K562 (cell line): Measurements from ENCODE around the gene CST7. TPM values are rescaled to one million over a fixed set of nuclear protein-coding genes. Genes with fewer than 3 reads are reported as not detected.

Experiments
- ATAC-seq: fragments of 200-7000 bp; cut with Tn5 transposase; 3 replicates; pipeline ENCODE4 v1.9.1; 2020; ENCODE audit warnings: moderate library complexity
- BruUV-seq: library from RNA; stranded (reverse); fragments of 400-500 nt; replicated peaks from 2 replicates; lab custom pipeline; 2021; lab: Mats Ljungman, UMichigan
- CTCF ChIA-PET: fragments of 300-600 bp; formaldehyde crosslinking; extraction: SDS; loops from one replicate; lab custom pipeline; 2021; ENCODE audit warnings: low intra/inter-chr PET ratio; lab: Yijun Ruan, JAX
- POLR2A ChIA-PET: fragments of 300-600, 350-650 bp; sonication (Branson Sonifier 250); formaldehyde crosslinking; extraction: SDS; loops from one replicate; lab custom pipeline; 2021; ENCODE audit warnings: antibody characterized with exemption, inconsistent platforms; lab: Yijun Ruan, JAX
- DNase-seq, 4 experiments: peaks; one replicate each; pipeline versions ENCODE4 v3.0.0 to v3.0.0-alpha.2; 2011 to 2018; ENCODE audit warnings: low spot score in 3 of 4, mixed read lengths in 3 of 4; ENCODE audit errors: extremely low read depth in 1 of 4
- FAIRE-seq: peaks from 2 replicates; lab custom pipeline; 2011; peaks lifted over from hg19 to GRCh38; lab: Jason Lieb, UNC
- H2AFZ ChIP-seq: 2 replicates; pipeline ENCODE4 v1.6.0; 2011; ENCODE audit warnings: low read depth, low read length, control low read depth, inconsistent platforms
- H3K27ac ChIP-seq: fragments of 200-600 bp; 3 replicates; pipeline ENCODE4 v1.8.0; 2011; ENCODE audit warnings: low read depth, mild to moderate bottlenecking, control low read depth, inconsistent platforms, low read length, moderate library complexity, mixed read lengths; ENCODE audit errors: extremely low read depth
- H3K27me3 ChIP-seq, 2 experiments: fragments of 300-600 bp in 1 of 2; 2 replicates in 1 of 2; 3 replicates in 1 of 2; pipeline versions ENCODE4 v1.6.0 to v1.8.0; 2011; ENCODE audit warnings: inconsistent platforms in 2 of 2, low read length in 2 of 2, mild to moderate bottlenecking in 1 of 2, mixed read lengths in 1 of 2, moderate library complexity in 1 of 2; ENCODE audit not compliant: control insufficient read depth in 2 of 2, insufficient read depth in 2 of 2
- H3K36me3 ChIP-seq: fragments of 300-600 bp; 3 replicates; pipeline ENCODE4 v1.8.0; 2011; ENCODE audit warnings: mild to moderate bottlenecking, low read length, inconsistent platforms; ENCODE audit not compliant: control insufficient read depth, insufficient read depth
- H3K4me1 ChIP-seq, 2 experiments: fragments of 200-600 bp in 1 of 2; replicated peaks in 1 of 2; 2 replicates in 1 of 2; 3 replicates in 1 of 2; pipeline versions ENCODE4 v1.5.1 to v1.8.0; 2011; ENCODE audit warnings: inconsistent platforms in 2 of 2, low read length in 2 of 2, mild to moderate bottlenecking in 1 of 2, mixed read lengths in 1 of 2, moderate library complexity in 1 of 2; ENCODE audit not compliant: control insufficient read depth in 2 of 2, insufficient read depth in 2 of 2
- H3K4me2 ChIP-seq: 2 replicates; pipeline ENCODE4 v1.6.1; 2011; ENCODE audit warnings: low read length, control low read depth, inconsistent platforms, mixed read lengths; ENCODE audit not compliant: insufficient read depth
- H3K4me3 ChIP-seq: fragments of 200-600 bp; sonication (generic), shearing (Covaris generic); 2 replicates; pipeline ENCODE4 v1.5.1; 2016; ENCODE audit warnings: control low read depth, inconsistent platforms
- H3K79me2 ChIP-seq: fragments of 200-600 bp; 3 replicates; pipeline ENCODE4 v1.8.0; 2011; ENCODE audit warnings: low read length, inconsistent platforms; ENCODE audit not compliant: control insufficient read depth, insufficient read depth
- H3K9ac ChIP-seq, 2 experiments: 2 replicates each; pipeline versions ENCODE4 v1.6.0 to v1.6.1; 2011; ENCODE audit warnings: low read depth in 2 of 2, low read length in 2 of 2, control low read depth in 1 of 2, inconsistent platforms in 1 of 2, mild to moderate bottlenecking in 1 of 2, mixed read lengths in 1 of 2; ENCODE audit not compliant: insufficient read depth in 1 of 2
- H3K9me1 ChIP-seq: one replicate; pipeline ENCODE4 v1.6.0; 2011; ENCODE audit warnings: inconsistent platforms, mild to moderate bottlenecking, low read length, moderate library complexity; ENCODE audit not compliant: control insufficient read depth, insufficient read depth
- H3K9me3 ChIP-seq: replicated peaks from 2 replicates; pipeline ENCODE4 v1.5.1; 2011; ENCODE audit warnings: low read depth, low read length, inconsistent platforms; ENCODE audit not compliant: control insufficient read depth, insufficient read depth
- H4K20me1 ChIP-seq: replicated peaks from 2 replicates; pipeline ENCODE4 v1.6.1; 2011; ENCODE audit warnings: low read length, inconsistent platforms, mixed read lengths; ENCODE audit not compliant: control insufficient read depth, insufficient read depth
- DACH1 ChIP-seq: fragments of 450-650 bp; IDR thresholded peaks from 2 replicates; pipeline ENCODE4 v1.6.1; 2018; ENCODE audit not compliant: partially characterized antibody
- E2F4 ChIP-seq: sonication (generic); formaldehyde crosslinking; IDR thresholded peaks from 2 replicates; pipeline ENCODE4 v1.8.0; 2022; ENCODE audit warnings: mild to moderate bottlenecking, low read depth, missing genetic modification reagents
- GATAD2A ChIP-seq: fragments of 450-650 bp; IDR thresholded peaks from 2 replicates; pipeline ENCODE4 v1.6.1; 2017
- HDAC8 ChIP-seq: fragments of 450-650 bp; IDR thresholded peaks from 2 replicates; pipeline ENCODE4 v1.6.1; 2016; ENCODE audit warnings: mild to moderate bottlenecking, missing genetic modification characterization, moderate library complexity, missing compliant biosample characterization
- PCBP1 ChIP-seq: fragments of 200-400 bp; formaldehyde crosslinking; IDR thresholded peaks from 2 replicates; pipeline ENCODE4 v1.6.1; 2018; ENCODE audit warnings: mild to moderate bottlenecking, low read depth, low read length; ENCODE audit not compliant: poor library complexity, severe bottlenecking
- POLR2A ChIP-seq: fragments of 450-650 bp; conservative IDR thresholded peaks from 2 replicates; pipeline ENCODE4 v1.6.1; 2016
- TGIF2 ChIP-seq: sonication (generic); formaldehyde crosslinking; IDR thresholded peaks from 2 replicates; pipeline ENCODE4 v1.8.1; 2022; ENCODE audit warnings: mild to moderate bottlenecking, missing genetic modification reagents, moderate library complexity
- THRAP3 ChIP-seq: fragments of 450-650 bp; IDR thresholded peaks from 2 replicates; pipeline ENCODE4 v1.6.1; 2016; ENCODE audit warnings: mild to moderate bottlenecking, inconsistent platforms, borderline replicate concordance
- ZNF253 ChIP-seq: fragments of 250-450 bp; sonication (Bioruptor Pico); conservative IDR thresholded peaks from 2 replicates; pipeline ENCODE4 v1.6.1; 2021; ENCODE audit warnings: mild to moderate bottlenecking
- WGBS: fragments of 100-300 bp; shearing (Covaris generic); methylation state at CpG from one replicate; pipeline ENCODE4 v1.1.6; 2016; ENCODE audit warnings: low coverage, mixed read lengths; ENCODE audit not compliant: insufficient coverage; ENCODE audit errors: missing lambda C conversion rate; 5-methylcytosine and 5-hydroxymethylcytosine counted together
- in situ Hi-C: fragments of 300-500 bp; cut with MboI; formaldehyde crosslinking; loops from 4 replicates; pipeline ENCODE4 v1.15.0; 2018; ENCODE audit warnings: inconsistent platforms, mixed read lengths
- intact Hi-C: fragments of 100-400 bp; cut with micrococcal nuclease; formaldehyde crosslinking; loops from 2 replicates; pipeline ENCODE4 v1.14.2; 2022
- polyA plus RNA-seq, 8 experiments: library from polyadenylated mRNA; depleted of rRNA in 4 of 8; stranded (reverse) in 5 of 8; unstranded in 3 of 8; fragments of >200 nt; fragmentation: Nextera tagmentation in 2 of 8; fragmentation: Illumina TruSeq in 1 of 8; extraction: Ambion mirVana in 2 of 8; extraction: Trizol in 1 of 8; gene quantifications; 2 replicates each; pipeline versions ENCODE4 v1.2.1 to v1.2.3, GENCODE V29; 2011 to 2014; ENCODE audit warnings: inconsistent platforms in 1 of 8, missing spikeins in 1 of 8
- total RNA-seq, 7 experiments: library from RNA; depleted of rRNA in 6 of 7; stranded (reverse); fragments of >200 nt in 6 of 7; fragmentation: Illumina TruSeq in 2 of 7; extraction: Trizol in 2 of 7; gene quantifications; 2 replicates each; pipeline versions ENCODE4 v1.2.1 to v1.2.3, GENCODE V29; 2011 to 2021; ENCODE audit warnings: low replicate concordance in 1 of 7
- TF ChIP-seq, protein P1 (sequence below), 2 experiments: fragments of 450-650 bp; IDR thresholded peaks; 2 replicates each; pipeline ENCODE4 v1.6.1; 2016; ENCODE audit warnings: mild to moderate bottlenecking in 2 of 2, borderline replicate concordance in 1 of 2, low read depth in 1 of 2, moderate library complexity in 1 of 2

Gene CST7
- total and polyA plus RNA-seq, 9 of the 15 experiments (the other 6 are each of a cell fraction or from before 2014, with no cell fraction given): not detected

- no peak overlapping the region for H3K9ac ChIP-seq
- no peaks in the 10 kb centered on the region; a peak in 1 of 5 replicates for H3K4me1 ChIP-seq
- FAIRE-seq (no peak), ATAC-seq (no peak), DNase-seq (no peak)
- H2AFZ ChIP-seq: no peak overlapping the region
- no peak overlapping the region for H3K4me3 ChIP-seq
- peaks cover 33% of the 10 kb centered on the region; the same call in 2 of the 3 replicates for H3K36me3 ChIP-seq
- BruUV-seq: no TSS peak
- 95% methylated on average over 3 of the region's 3 CpGs for WGBS
- POLR2A ChIA-PET: no interaction called here
- H3K4me2 ChIP-seq: no peak overlapping the region
- H3K27ac ChIP-seq: no peak overlapping the region
- CTCF ChIA-PET: no interaction called here
- no peaks in the 10 kb centered on the region for H4K20me1 ChIP-seq
- in situ Hi-C loops: no loop called here
- H3K9me1 ChIP-seq: no peaks in the 10 kb centered on the region
- H3K9me3 ChIP-seq: no peaks in the 10 kb centered on the region
- peaks cover 3% of the 10 kb centered on the region; the same call in 2 of the 3 replicates for H3K79me2 ChIP-seq
- intact Hi-C loops: no loop called here
- no peaks in the 10 kb centered on the region for H3K27me3 ChIP-seq
- no peak for TF ChIP-seq HDAC8 (tag)
- TF ChIP-seq, protein P1, sequence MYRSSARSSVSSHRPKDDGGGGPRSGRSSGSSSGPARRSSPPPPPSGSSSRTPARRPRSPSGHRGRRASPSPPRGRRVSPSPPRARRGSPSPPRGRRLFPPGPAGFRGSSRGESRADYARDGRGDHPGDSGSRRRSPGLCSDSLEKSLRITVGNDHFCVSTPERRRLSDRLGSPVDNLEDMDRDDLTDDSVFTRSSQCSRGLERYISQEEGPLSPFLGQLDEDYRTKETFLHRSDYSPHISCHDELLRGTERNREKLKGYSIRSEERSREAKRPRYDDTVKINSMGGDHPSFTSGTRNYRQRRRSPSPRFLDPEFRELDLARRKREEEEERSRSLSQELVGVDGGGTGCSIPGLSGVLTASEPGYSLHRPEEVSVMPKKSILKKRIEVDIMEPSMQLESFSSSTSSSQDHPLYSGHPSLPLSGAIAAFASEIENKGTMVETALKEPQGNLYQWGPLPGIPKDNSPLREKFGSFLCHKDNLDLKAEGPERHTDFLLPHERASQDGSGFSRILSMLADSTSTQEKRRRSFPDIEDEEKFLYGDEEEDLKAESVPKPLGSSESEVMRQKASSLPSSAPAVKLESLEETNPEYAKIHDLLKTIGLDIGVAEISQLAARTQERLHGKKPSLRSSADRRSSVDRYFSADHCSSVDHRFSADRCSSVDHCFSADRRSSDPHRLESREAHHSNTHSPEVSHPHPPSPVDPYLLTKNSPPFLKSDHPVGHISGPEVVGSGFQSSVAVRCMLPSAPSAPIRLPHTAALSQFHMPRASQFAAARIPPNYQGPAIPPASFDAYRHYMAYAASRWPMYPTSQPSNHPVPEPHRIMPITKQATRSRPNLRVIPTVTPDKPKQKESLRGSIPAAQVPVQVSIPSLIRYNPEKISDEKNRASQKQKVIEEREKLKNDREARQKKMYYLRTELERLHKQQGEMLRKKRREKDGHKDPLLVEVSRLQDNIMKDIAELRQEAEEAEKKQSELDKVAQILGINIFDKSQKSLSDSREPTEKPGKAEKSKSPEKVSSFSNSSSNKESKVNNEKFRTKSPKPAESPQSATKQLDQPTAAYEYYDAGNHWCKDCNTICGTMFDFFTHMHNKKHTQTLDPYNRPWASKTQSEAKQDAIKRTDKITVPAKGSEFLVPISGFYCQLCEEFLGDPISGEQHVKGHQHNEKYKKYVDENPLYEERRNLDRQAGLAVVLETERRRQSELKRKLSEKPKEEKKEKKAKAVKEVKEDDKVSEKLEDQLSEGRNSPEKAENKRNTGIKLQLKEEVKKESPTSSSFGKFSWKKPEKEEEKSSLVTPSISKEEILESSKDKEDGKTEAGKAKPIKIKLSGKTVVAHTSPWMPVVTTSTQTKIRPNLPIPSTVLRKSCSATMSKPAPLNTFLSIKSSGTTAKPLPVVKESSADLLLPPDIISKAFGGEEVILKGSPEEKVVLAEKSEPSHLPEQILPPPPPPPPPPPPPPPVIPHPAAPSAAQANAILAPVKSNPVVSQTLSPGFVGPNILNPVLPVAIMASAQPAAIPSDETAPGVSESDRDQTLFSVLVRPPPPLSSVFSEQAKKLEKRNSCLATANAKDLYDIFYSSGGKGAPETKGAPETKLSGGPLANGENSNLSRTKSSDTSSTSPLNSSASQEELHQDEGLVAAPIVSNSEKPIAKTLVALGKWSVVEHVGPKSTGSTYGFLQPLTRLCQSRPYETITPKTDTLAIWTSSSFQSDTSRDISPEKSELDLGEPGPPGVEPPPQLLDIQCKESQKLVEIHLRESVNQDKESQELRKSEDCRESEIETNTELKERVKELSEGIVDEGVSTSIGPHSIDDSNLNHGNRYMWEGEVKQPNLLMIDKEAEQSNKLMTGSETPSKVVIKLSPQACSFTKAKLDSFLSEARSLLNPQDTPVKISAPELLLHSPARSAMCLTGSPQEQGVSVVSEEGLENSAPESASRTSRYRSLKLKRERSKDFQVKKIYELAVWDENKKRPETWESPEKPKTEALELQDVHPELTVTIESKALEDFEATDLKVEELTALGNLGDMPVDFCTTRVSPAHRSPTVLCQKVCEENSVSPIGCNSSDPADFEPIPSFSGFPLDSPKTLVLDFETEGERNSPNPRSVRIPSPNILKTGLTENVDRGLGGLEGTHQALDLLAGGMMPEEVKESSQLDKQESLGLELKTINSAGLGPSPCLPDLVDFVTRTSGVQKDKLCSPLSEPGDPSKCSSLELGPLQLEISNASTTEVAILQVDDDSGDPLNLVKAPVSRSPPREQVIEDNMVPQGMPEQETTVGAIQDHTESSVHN (IDR thresholded peaks at IDR 0.05; ENCODE audit: borderline replicate concordance in 1 of 2, low read depth in 1 of 2): no peak
- TF ChIP-seq TGIF2 (CRISPR knock-in tag): no peak
- no peak for TF ChIP-seq GATAD2A
- TF ChIP-seq E2F4 (CRISPR knock-in tag): no peak
- TF ChIP-seq DACH1: no peak
- TF ChIP-seq PCBP1: no peak
- TF ChIP-seq POLR2A: no peak
- no peak for TF ChIP-seq THRAP3
- no peak for TF ChIP-seq ZNF253 (CRISPR knock-in tag)
These were observed 32.7 kb downstream of the CST7 start for GRCh38 chr20:24981790-24982189.
